NT2/D1 (cell line): ENCODE data around the gene G6PD.

Experiments
- YY1 ChIP-seq: IDR thresholded peaks from 2 replicates; pipeline ENCODE4 v1.6.1; 2011; ENCODE audit not compliant: insufficient read length, insufficient read depth
- ZNF274 ChIP-seq: IDR thresholded peaks from 2 replicates; pipeline ENCODE4 v1.6.1; 2011; ENCODE audit warnings: mild to moderate bottlenecking, low read depth, low read length

GRCh38 chrX:154541589-154541895 is 5.1 kb downstream of the G6PD start:
- no peak for TF ChIP-seq YY1
- TF ChIP-seq ZNF274: no peak
